Epithelial cell of esophagus (primary cell): ENCODE data around the gene ALOX15.
"Not testable (repeated sequence)": the region's sequence is repeated elsewhere in the genome, so short reads cannot be mapped to it uniquely, and the experiment has no call there.

Experiments
- DNase-seq: peaks from one replicate; pipeline ENCODE4 v3.0.0; 2010; ENCODE audit warnings: low read depth
- H3K4me3 ChIP-seq: 2 replicates; pipeline ENCODE4 v1.5.1; 2011; ENCODE audit warnings: mild to moderate bottlenecking, low read length, control low read depth
- CTCF ChIP-seq: IDR thresholded peaks from 2 replicates; pipeline ENCODE4 v1.5.1; 2011; ENCODE audit warnings: low read depth, mild to moderate bottlenecking, low read length, control low read depth, inconsistent platforms; ENCODE audit not compliant: insufficient read depth; ENCODE audit errors: missing control alignments

The ALOX15 gene

GRCh38 chr17:4626734-4627256, 14.7 kb downstream of the ALOX15 start:
- TF ChIP-seq CTCF = no peak
- DNase-seq = no peak
- H3K4me3 ChIP-seq = no peak overlapping the region

GRCh38 chr17:4625181-4625617, 16.3 kb downstream of the ALOX15 start:
- TF ChIP-seq CTCF = no peak
- H3K4me3 ChIP-seq = no peak overlapping the region
- no peak for DNase-seq

GRCh38 chr17:4624451-4624911, 17.0 kb downstream of the ALOX15 start:
- H3K4me3 ChIP-seq = not testable (repeated sequence)
- peak; percentile 7 for DNase-seq

GRCh38 chr17:4623249-4623648, 18.2 kb downstream of the ALOX15 start:
- peak; percentile 92 for DNase-seq
- no peak overlapping the region for H3K4me3 ChIP-seq
- TF ChIP-seq CTCF = no peak

GRCh38 chr17:4622375-4622774, 19.1 kb downstream of the ALOX15 start:
- H3K4me3 ChIP-seq = no peak overlapping the region
- TF ChIP-seq CTCF = no peak
- DNase-seq = no peak

GRCh38 chr17:4620531-4621101, 20.9 kb downstream of the ALOX15 start:
- no peak overlapping the region for H3K4me3 ChIP-seq
- TF ChIP-seq CTCF = no peak
- DNase-seq = no peak

GRCh38 chr17:4617590-4618351, 23.7 kb downstream of the ALOX15 start:
- no peak for DNase-seq
- TF ChIP-seq CTCF = no peak
- no peak overlapping the region for H3K4me3 ChIP-seq
